PC-9 (cell line): ENCODE measurements around the gene PTPRT. TPM values are rescaled to one million over a fixed set of nuclear protein-coding genes. Genes with fewer than 3 reads are reported as not detected.

ENCODE experiments used
- BruUV-seq: library from RNA; stranded (reverse); fragments of 400-500 nt; replicated peaks from 2 replicates; lab custom pipeline; 2021; lab: Mats Ljungman, UMichigan
- CTCF ChIA-PET: fragments of 300-600 bp; sonication (Branson Sonifier 250); formaldehyde crosslinking; loops from one replicate; lab custom pipeline; 2022; ENCODE audit warnings: antibody characterized with exemption; lab: Charles Lee
- POLR2A ChIA-PET: fragments of 300-600 bp; sonication (Branson Sonifier 250); formaldehyde crosslinking; loops from one replicate; lab custom pipeline; 2022; ENCODE audit warnings: antibody characterized with exemption; ENCODE audit not compliant: unreplicated experiment; lab: Charles Lee
- DNase-seq, 2 experiments: peaks; one replicate each; pipeline versions ENCODE4 v3.0.0 to v3.0.0-alpha.2; 2015 to 2022; ENCODE audit warnings: mixed read lengths in 1 of 2
- H2AFZ ChIP-seq: fragments of 200-600 bp; sonication (generic); 2 replicates; pipeline ENCODE4 v1.8.1; 2017; ENCODE audit warnings: antibody characterized with exemption
- H3F3A ChIP-seq: fragments of 200-600 bp; sonication (generic); 2 replicates; pipeline ENCODE4 v1.8.1; 2017; ENCODE audit warnings: antibody characterized with exemption, mild to moderate bottlenecking, low read depth; ENCODE audit not compliant: insufficient read depth
- H3K27ac ChIP-seq: fragments of 200-600 bp; sonication (generic); 2 replicates; pipeline ENCODE4 v1.6.1; 2016; ENCODE audit warnings: mixed run types
- H3K27me3 ChIP-seq: fragments of 200-600 bp; sonication (generic); 2 replicates; pipeline ENCODE4 v1.6.1; 2016; ENCODE audit warnings: low read depth, mixed run types; ENCODE audit not compliant: insufficient read depth
- H3K36me3 ChIP-seq: fragments of 200-600 bp; sonication (generic); 2 replicates; pipeline ENCODE4 v1.6.1; 2016; ENCODE audit warnings: low read depth, mixed run types
- H3K4me1 ChIP-seq: fragments of 200-600 bp; sonication (generic); replicated peaks from 2 replicates; pipeline ENCODE4 v1.6.1; 2016; ENCODE audit warnings: mixed run types; ENCODE audit not compliant: insufficient read depth
- H3K4me2 ChIP-seq: fragments of 200-600 bp; sonication (generic); 2 replicates; pipeline ENCODE4 v1.6.1; 2017; ENCODE audit warnings: mixed run types
- H3K4me3 ChIP-seq: fragments of 200-600 bp; sonication (generic); 2 replicates; pipeline ENCODE4 v1.6.1; 2016; ENCODE audit warnings: mixed run types
- H3K79me2 ChIP-seq: fragments of 200-600 bp; sonication (generic); 2 replicates; pipeline ENCODE4 v1.6.1; 2017; ENCODE audit warnings: low read depth, mixed run types
- H3K9me2 ChIP-seq: fragments of 200-600 bp; sonication (generic); 2 replicates; pipeline ENCODE4 v1.8.1; 2017; ENCODE audit warnings: mild to moderate bottlenecking; ENCODE audit not compliant: insufficient read depth
- H3K9me3 ChIP-seq: fragments of 200-600 bp; sonication (generic); 2 replicates; pipeline ENCODE4 v1.8.1; 2016; ENCODE audit warnings: low read depth; ENCODE audit not compliant: insufficient read depth
- H4K20me1 ChIP-seq: fragments of 200-600 bp; sonication (generic); 2 replicates; pipeline ENCODE4 v1.8.1; 2017; ENCODE audit not compliant: insufficient read depth
- EZH2 ChIP-seq: fragments of 200-600 bp; sonication (generic); IDR thresholded peaks from 2 replicates; pipeline ENCODE4 v1.8.0; 2017; ENCODE audit warnings: antibody characterized with exemption, low read depth
- intact Hi-C: fragments of 100-400 bp; cut with micrococcal nuclease; formaldehyde crosslinking; loops from one replicate; pipeline ENCODE4 v1.10.0; 2022; ENCODE audit not compliant: unreplicated experiment
- total RNA-seq: library from RNA; stranded (reverse); gene quantifications from 2 replicates; pipeline ENCODE4 v1.2.3, GENCODE V29; 2021
- TF ChIP-seq, protein P1 (sequence below): fragments of 200-600 bp; sonication (generic); conservative IDR thresholded peaks from 2 replicates; pipeline ENCODE4 v1.6.1; 2017; ENCODE audit warnings: mixed run types, antibody characterized with exemption, mild to moderate bottlenecking, moderate library complexity

PTPRT gene
- total RNA-seq, 1 experiment from 2014 or later, result not detected

DNA sequence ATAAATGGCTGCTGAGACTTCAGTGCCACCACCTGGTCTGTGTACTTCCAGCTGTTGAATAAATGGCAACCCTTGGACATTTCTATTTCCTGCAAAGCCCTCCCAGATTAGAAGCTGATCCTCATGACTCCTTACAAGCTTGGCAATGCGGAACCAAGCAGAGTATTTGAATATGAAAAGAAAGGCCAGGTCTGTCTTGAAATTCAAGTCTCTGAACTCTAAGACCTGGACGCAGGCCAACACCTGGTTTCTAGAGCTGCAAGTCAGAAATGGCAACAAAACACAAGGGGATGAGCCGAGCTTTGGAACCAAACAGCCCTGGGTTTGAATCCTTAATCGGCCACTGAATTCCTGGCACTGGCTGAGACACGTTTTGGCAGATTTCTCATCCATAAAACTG lies 353.4 kb downstream of the PTPRT start:
- no peak overlapping the region for H3K4me3 ChIP-seq
- no peaks in the 10 kb centered on the region for H3K79me2 ChIP-seq
- BruUV-seq, result no TSS peak
- no peaks in the 10 kb centered on the region for H3K4me1 ChIP-seq
- ChIA-PET CTCF (no interaction called here), POLR2A (no interaction called here)
- no peaks in the 10 kb centered on the region for H3K9me3 ChIP-seq
- no peaks in the 10 kb centered on the region for H4K20me1 ChIP-seq
- H3F3A ChIP-seq, result no peaks in the 10 kb centered on the region
- 0 out of 2 replicates have a peak, but pooled peaks cover 4% of the 10 kb centered on the region for H3K27me3 ChIP-seq
- H3K9me2 ChIP-seq, result no peaks in the 10 kb centered on the region
- H3K4me2 ChIP-seq, result no peak overlapping the region
- H3K27ac ChIP-seq, result no peak overlapping the region
- TF ChIP-seq, protein P1, sequence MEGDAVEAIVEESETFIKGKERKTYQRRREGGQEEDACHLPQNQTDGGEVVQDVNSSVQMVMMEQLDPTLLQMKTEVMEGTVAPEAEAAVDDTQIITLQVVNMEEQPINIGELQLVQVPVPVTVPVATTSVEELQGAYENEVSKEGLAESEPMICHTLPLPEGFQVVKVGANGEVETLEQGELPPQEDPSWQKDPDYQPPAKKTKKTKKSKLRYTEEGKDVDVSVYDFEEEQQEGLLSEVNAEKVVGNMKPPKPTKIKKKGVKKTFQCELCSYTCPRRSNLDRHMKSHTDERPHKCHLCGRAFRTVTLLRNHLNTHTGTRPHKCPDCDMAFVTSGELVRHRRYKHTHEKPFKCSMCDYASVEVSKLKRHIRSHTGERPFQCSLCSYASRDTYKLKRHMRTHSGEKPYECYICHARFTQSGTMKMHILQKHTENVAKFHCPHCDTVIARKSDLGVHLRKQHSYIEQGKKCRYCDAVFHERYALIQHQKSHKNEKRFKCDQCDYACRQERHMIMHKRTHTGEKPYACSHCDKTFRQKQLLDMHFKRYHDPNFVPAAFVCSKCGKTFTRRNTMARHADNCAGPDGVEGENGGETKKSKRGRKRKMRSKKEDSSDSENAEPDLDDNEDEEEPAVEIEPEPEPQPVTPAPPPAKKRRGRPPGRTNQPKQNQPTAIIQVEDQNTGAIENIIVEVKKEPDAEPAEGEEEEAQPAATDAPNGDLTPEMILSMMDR, result no peak
- no peak for TF ChIP-seq EZH2
- no peak for DNase-seq
- no peaks in the 10 kb centered on the region for H3K36me3 ChIP-seq
- no peak overlapping the region for H2AFZ ChIP-seq
- intact Hi-C loops, result no loop called here

DNA sequence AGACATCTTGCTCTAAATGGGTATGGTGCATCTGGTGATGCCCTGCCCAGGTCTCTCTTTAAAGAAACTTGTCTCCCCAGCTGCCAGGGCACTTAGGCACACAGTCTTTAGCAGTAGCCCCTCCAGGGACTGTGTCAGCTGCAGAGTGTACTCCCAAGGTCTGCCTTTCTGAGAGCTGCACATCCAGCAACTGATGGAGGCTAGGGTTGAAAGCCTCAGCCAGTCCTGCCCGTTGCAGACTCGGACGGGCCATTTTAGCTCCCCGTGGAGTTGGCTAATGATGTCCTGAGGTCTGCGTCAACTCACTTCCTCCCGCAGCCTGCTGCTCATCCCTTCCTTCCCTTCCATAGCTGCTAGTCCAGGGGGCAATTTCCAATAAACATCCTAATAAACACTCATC lies 381.8 kb downstream of the PTPRT start:
- Histone ChIP-seq H3K4me2 (no peak overlapping the region), H3K27me3 (peaks cover 60% of the 10 kb centered on the region), H3K4me3 (no peak overlapping the region), H4K20me1 (no peaks in the 10 kb centered on the region), H3K36me3 (no peaks in the 10 kb centered on the region), H3K79me2 (no peaks in the 10 kb centered on the region), H3K27ac (no peak overlapping the region), H3K4me1 (no peaks in the 10 kb centered on the region), H3F3A (no peaks in the 10 kb centered on the region), H2AFZ (no peak overlapping the region), H3K9me3 (no peaks in the 10 kb centered on the region), H3K9me2 (no peaks in the 10 kb centered on the region; the same call in 1 of the 2 replicates)
- intact Hi-C loops, result no loop called here
- BruUV-seq, result no TSS peak
- TF ChIP-seq, protein P1, result no peak
- no peak for TF ChIP-seq EZH2
- ChIA-PET POLR2A (no interaction called here), CTCF (no interaction called here)
- DNase-seq, result no peak

DNA sequence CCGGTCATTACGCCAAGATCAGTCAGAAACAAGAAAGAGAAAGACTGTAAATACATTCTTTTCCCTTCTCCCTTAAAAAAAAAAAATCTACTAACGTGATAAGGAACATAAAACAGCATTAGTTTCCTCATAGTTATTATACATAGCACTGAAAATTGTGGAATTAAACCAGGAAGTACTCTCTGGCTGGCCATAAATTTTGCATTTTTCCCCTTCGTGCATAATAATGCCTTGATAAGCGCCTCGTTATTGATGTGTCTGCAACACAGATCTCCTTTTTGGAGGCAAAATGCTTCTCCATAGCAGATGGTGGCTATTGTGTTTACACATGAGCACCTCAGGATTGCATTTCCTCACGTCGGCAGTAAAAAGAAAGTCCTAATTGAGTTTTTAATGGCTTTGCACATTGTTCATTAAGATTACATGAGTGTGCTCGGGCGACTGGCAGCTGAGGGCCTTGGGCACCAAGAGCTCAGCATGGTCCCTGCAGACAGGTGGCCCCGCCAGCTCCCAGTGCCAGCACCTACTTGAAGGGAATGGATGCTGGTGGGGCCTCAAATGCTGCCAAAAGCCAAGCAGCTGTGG lies 394.5 kb downstream of the PTPRT start:
- H3K4me2 ChIP-seq, result no peak overlapping the region
- no peak overlapping the region for H2AFZ ChIP-seq
- POLR2A ChIA-PET, result no interaction called here
- no peaks in the 10 kb centered on the region for H3K9me2 ChIP-seq
- H3K4me3 ChIP-seq, result no peak overlapping the region
- H3K9me3 ChIP-seq, result no peaks in the 10 kb centered on the region
- H3K79me2 ChIP-seq, result no peaks in the 10 kb centered on the region
- H3F3A ChIP-seq, result no peaks in the 10 kb centered on the region
- no peaks in the 10 kb centered on the region for H3K36me3 ChIP-seq
- H3K27me3 ChIP-seq, result peaks cover 44% of the 10 kb centered on the region
- H3K4me1 ChIP-seq, result no peaks in the 10 kb centered on the region
- intact Hi-C loops, result no loop called here
- no TSS peak for BruUV-seq
- CTCF ChIA-PET, result no interaction called here
- H3K27ac ChIP-seq, result no peak overlapping the region
- H4K20me1 ChIP-seq, result no peaks in the 10 kb centered on the region
- DNase-seq, result no peak
- TF ChIP-seq, protein P1, result no peak
- TF ChIP-seq EZH2, result no peak
